ENCODE measurements around the gene THRB. TPM values are rescaled to one million over a fixed set of nuclear protein-coding genes. Genes with fewer than 3 reads are reported as not detected.

THRB gene
- total and polyA plus RNA-seq, 2 experiments from 2014 or later, result 0.49 to 0.57 TPM

- Histone ChIP-seq H3K4me3 (no peak overlapping the region), H3K9me3 (ENCODE audit: low read depth) (no peaks in the 10 kb centered on the region), H3K4me1 (ENCODE audit: low read depth) (no peaks in the 10 kb centered on the region), H3K27me3 (no peaks in the 10 kb centered on the region), H3K27ac (no peak overlapping the region), H3K36me3 (no peaks in the 10 kb centered on the region)
- TF ChIP-seq, protein P1, sequence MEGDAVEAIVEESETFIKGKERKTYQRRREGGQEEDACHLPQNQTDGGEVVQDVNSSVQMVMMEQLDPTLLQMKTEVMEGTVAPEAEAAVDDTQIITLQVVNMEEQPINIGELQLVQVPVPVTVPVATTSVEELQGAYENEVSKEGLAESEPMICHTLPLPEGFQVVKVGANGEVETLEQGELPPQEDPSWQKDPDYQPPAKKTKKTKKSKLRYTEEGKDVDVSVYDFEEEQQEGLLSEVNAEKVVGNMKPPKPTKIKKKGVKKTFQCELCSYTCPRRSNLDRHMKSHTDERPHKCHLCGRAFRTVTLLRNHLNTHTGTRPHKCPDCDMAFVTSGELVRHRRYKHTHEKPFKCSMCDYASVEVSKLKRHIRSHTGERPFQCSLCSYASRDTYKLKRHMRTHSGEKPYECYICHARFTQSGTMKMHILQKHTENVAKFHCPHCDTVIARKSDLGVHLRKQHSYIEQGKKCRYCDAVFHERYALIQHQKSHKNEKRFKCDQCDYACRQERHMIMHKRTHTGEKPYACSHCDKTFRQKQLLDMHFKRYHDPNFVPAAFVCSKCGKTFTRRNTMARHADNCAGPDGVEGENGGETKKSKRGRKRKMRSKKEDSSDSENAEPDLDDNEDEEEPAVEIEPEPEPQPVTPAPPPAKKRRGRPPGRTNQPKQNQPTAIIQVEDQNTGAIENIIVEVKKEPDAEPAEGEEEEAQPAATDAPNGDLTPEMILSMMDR (IDR thresholded peaks at IDR 0.05; ENCODE audit: low read depth, low read length), result no peak
- no peak for DNase-seq (ENCODE audit: low read depth in 1 of 2, low spot score in 1 of 2)
Measured at GRCh38 chr3:24072193-24072592, 422.5 kb downstream of the THRB start.

- H3K4me3 ChIP-seq, result no peak overlapping the region
- DNase-seq (ENCODE audit: low read depth in 1 of 2, low spot score in 1 of 2), result peak in 1 of 2 donors; percentile 25
Measured at GRCh38 chr3:24069045-24069444, 425.6 kb downstream of the THRB start.

DNA sequence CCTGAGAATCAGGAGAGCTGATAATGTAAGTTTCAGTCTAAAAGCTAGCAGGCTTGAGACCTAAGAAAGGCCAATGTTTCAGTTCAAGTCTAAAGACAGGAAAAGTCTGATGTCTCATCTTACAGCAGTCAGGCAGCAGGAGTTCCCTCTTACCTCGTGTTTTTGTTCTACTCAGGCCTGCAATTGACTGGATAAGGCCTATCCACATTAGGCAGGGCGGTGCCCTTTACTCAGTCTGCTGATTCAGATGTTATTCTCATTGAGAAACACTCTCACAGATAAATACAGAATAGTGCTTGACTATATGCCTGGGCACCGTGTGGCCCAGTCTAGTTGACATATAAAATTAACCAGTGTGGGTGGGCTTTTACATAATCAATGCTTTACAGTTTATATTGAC lies 427.2 kb downstream of the THRB start:
- Histone ChIP-seq H3K4me3 (no peak overlapping the region), H3K27me3 (no peaks in the 10 kb centered on the region), H3K4me1 (ENCODE audit: low read depth) (no peaks in the 10 kb centered on the region), H3K27ac (no peak overlapping the region), H3K9me3 (ENCODE audit: low read depth) (no peaks in the 10 kb centered on the region), H3K36me3 (no peaks in the 10 kb centered on the region)
- TF ChIP-seq, protein P1 (IDR thresholded peaks at IDR 0.05; ENCODE audit: low read depth, low read length), result no peak
- no peak for DNase-seq (ENCODE audit: low read depth in 1 of 2, low spot score in 1 of 2)

More at GRCh38 chr3:24069045-24069444, 425.6 kb downstream of the THRB start:
- Histone ChIP-seq H3K4me1 (ENCODE audit: low read depth) (no peaks in the 10 kb centered on the region), H3K27me3 (no peaks in the 10 kb centered on the region), H3K9me3 (ENCODE audit: low read depth) (no peaks in the 10 kb centered on the region), H3K27ac (no peak overlapping the region), H3K36me3 (no peaks in the 10 kb centered on the region)
- TF ChIP-seq, protein P1 (IDR thresholded peaks at IDR 0.05; ENCODE audit: low read depth, low read length), result peak; percentile 25
